HepG2 (cell line): ENCODE data around the gene SLC2A6. TPM values are rescaled to one million over a fixed set of nuclear protein-coding genes. Genes with fewer than 3 reads are reported as not detected.

Experiments
- ATAC-seq: fragments of 200-7000 bp; cut with Tn5 transposase; 3 replicates; pipeline ENCODE4 v1.9.1; 2020; ENCODE audit warnings: mild to moderate bottlenecking, moderate library complexity
- BruUV-seq: library from RNA; stranded (reverse); fragments of 400-500 nt; replicated peaks from 2 replicates; lab custom pipeline; 2021; lab: Mats Ljungman, UMichigan
- CTCF ChIA-PET: fragments of 300-600 bp; formaldehyde crosslinking; extraction: SDS; loops from one replicate; lab custom pipeline; 2021; ENCODE audit warnings: low total read pairs, inconsistent platforms, low intra/inter-chr PET ratio; lab: Yijun Ruan, JAX
- POLR2A ChIA-PET: fragments of 350-600 bp; sonication (Branson Sonifier 250); formaldehyde crosslinking; loops from one replicate; lab custom pipeline; 2020; ENCODE audit warnings: antibody characterized with exemption, inconsistent platforms; lab: Yijun Ruan, JAX
- DNase-seq: peaks from one replicate; pipeline ENCODE4 v3.0.0-alpha.2; 2015; ENCODE audit warnings: low spot score
- FAIRE-seq: peaks from 3 replicates; lab custom pipeline; 2011; peaks lifted over from hg19 to GRCh38; lab: Jason Lieb, UNC
- H2AFZ ChIP-seq: one replicate; pipeline ENCODE4 v1.6.1; 2011; ENCODE audit warnings: low read length, inconsistent platforms
- H3K27ac ChIP-seq: fragments of 300-600 bp; 3 replicates; pipeline ENCODE4 v1.8.0; 2011; ENCODE audit warnings: mixed run types, mild to moderate bottlenecking, mixed read lengths, low read length, inconsistent platforms; ENCODE audit not compliant: insufficient read depth; ENCODE audit errors: extremely low read length
- H3K27me3 ChIP-seq, 2 experiments: fragments of 200-600 bp in 1 of 2; 2 replicates in 1 of 2; 3 replicates in 1 of 2; pipeline versions ENCODE4 v1.6.0 to v1.8.0; 2011; ENCODE audit warnings: low read length in 2 of 2, mild to moderate bottlenecking in 2 of 2, moderate library complexity in 2 of 2, inconsistent platforms in 1 of 2; ENCODE audit not compliant: insufficient read depth in 2 of 2, control insufficient read depth in 1 of 2
- H3K36me3 ChIP-seq, 2 experiments: fragments of 200-600 bp in 1 of 2; replicated peaks in 1 of 2; 2 replicates in 1 of 2; 3 replicates in 1 of 2; pipeline versions ENCODE4 v1.5.1 to v1.8.0; 2011; ENCODE audit warnings: low read length in 2 of 2, inconsistent platforms in 1 of 2; ENCODE audit not compliant: insufficient read depth in 2 of 2, control insufficient read depth in 1 of 2
- H3K4me1 ChIP-seq: 2 replicates; pipeline ENCODE4 v1.5.1; 2012; ENCODE audit warnings: low read length, inconsistent platforms; ENCODE audit not compliant: insufficient read depth
- H3K4me2 ChIP-seq: 2 replicates; pipeline ENCODE4 v1.6.0; 2011; ENCODE audit warnings: low read depth, low read length, inconsistent platforms
- H3K4me3 ChIP-seq, 3 experiments: fragments of 200-600 bp in 1 of 3; sonication (generic), shearing (Covaris generic) in 1 of 3; replicated peaks in 1 of 3; 2 replicates each; pipeline ENCODE4 v1.5.1; 2011 to 2016; ENCODE audit warnings: low read length in 3 of 3, inconsistent platforms in 2 of 3, low read depth in 2 of 3, mild to moderate bottlenecking in 2 of 3, control low read depth in 1 of 3, mixed read lengths in 1 of 3; ENCODE audit not compliant: insufficient read depth in 1 of 3
- H3K79me2 ChIP-seq: one replicate; pipeline ENCODE4 v1.6.1; 2011; ENCODE audit warnings: low read length, inconsistent platforms; ENCODE audit not compliant: insufficient read depth
- H3K9ac ChIP-seq: 2 replicates; pipeline ENCODE4 v1.6.0; 2011; ENCODE audit warnings: mild to moderate bottlenecking, low read depth, low read length, inconsistent platforms; ENCODE audit not compliant: insufficient read depth
- H3K9me3 ChIP-seq: 2 replicates; pipeline ENCODE4 v1.5.1; 2012; ENCODE audit warnings: mild to moderate bottlenecking, low read length
- H4K20me1 ChIP-seq: 2 replicates; pipeline ENCODE4 v1.6.0; 2011; ENCODE audit warnings: inconsistent platforms, mild to moderate bottlenecking, low read length, moderate library complexity; ENCODE audit not compliant: insufficient read depth
- CBX2 ChIP-seq, 2 experiments: fragments of 200-600 bp in 1 of 2; sonication (generic); formaldehyde crosslinking in 1 of 2; IDR thresholded peaks; 2 replicates each; pipeline versions ENCODE4 v1.7.0 to v1.8.1; 2018 to 2022; ENCODE audit warnings: low read depth in 2 of 2, low read length in 1 of 2, mild to moderate bottlenecking in 1 of 2, missing genetic modification reagents in 1 of 2
- DMTF1 ChIP-seq: sonication (generic); formaldehyde crosslinking; IDR thresholded peaks from 2 replicates; pipeline ENCODE4 v1.4.0; 2020; ENCODE audit warnings: mild to moderate bottlenecking, missing genetic modification reagents
- KMT2A ChIP-seq: sonication (generic); formaldehyde crosslinking; IDR thresholded peaks from 2 replicates; pipeline ENCODE4 v1.4.0; 2020; ENCODE audit warnings: missing genetic modification reagents
- MIER2 ChIP-seq: IDR thresholded peaks from 2 replicates; pipeline ENCODE4 v1.6.1; 2016; ENCODE audit warnings: missing biosample characterization, missing genetic modification reagents
- SNAPC2 ChIP-seq: sonication (generic); formaldehyde crosslinking; IDR thresholded peaks from 2 replicates; pipeline ENCODE4 v1.8.1; 2022; ENCODE audit warnings: mild to moderate bottlenecking, missing genetic modification reagents
- SP140L ChIP-seq: sonication (generic); formaldehyde crosslinking; IDR thresholded peaks from 2 replicates; pipeline ENCODE4 v1.4.0; 2020; ENCODE audit warnings: missing genetic modification reagents, borderline replicate concordance
- ZFP36L1 ChIP-seq: sonication (generic); formaldehyde crosslinking; IDR thresholded peaks from 2 replicates; pipeline ENCODE4 v1.8.0; 2022; ENCODE audit warnings: mild to moderate bottlenecking, missing genetic modification reagents, moderate library complexity
- ZNF232 ChIP-seq: sonication (generic); formaldehyde crosslinking; IDR thresholded peaks from 2 replicates; pipeline ENCODE4 v1.4.0; 2020; ENCODE audit warnings: missing genetic modification reagents, borderline replicate concordance
- WGBS: methylation state at CpG from one replicate; pipeline ENCODE4 v1.1.6; 2017; ENCODE audit warnings: low lambda C conversion rate; 5-methylcytosine and 5-hydroxymethylcytosine counted together
- in situ Hi-C: cut with HindIII; loops from 2 replicates; pipeline ENCODE4 v1.10.0; 2017; ENCODE audit warnings: low pct_unique_long_range_greater_than_20kb; ENCODE audit not compliant: extremely low pct_ligation_motif_present
- intact Hi-C: fragments of 100-400 bp; cut with micrococcal nuclease; formaldehyde crosslinking; loops from one replicate; pipeline ENCODE4 v1.10.0; 2022; ENCODE audit not compliant: unreplicated experiment
- polyA plus RNA-seq, 8 experiments: library from polyadenylated mRNA; depleted of rRNA in 3 of 8; stranded (reverse) in 7 of 8; unstranded in 1 of 8; fragments of >200 nt; fragmentation: Illumina TruSeq in 4 of 8; extraction: Trizol in 4 of 8; gene quantifications; 2 replicates each; pipeline versions ENCODE4 v1.2.1 to v1.2.3, GENCODE V29; 2011 to 2016; ENCODE audit warnings: low read depth in 4 of 8, missing spikeins in 1 of 8, mixed read lengths in 1 of 8; ENCODE audit not compliant: insufficient read depth in 1 of 8
- total RNA-seq, 5 experiments: library from RNA; depleted of rRNA; stranded (reverse); fragments of >200 nt; fragmentation: Illumina TruSeq; extraction: Trizol; gene quantifications; 2 replicates each; pipeline ENCODE4 v1.2.3, GENCODE V29; 2016; ENCODE audit warnings: low read depth in 1 of 5
- TF ChIP-seq, protein P1 (sequence below): conservative IDR thresholded peaks from 2 replicates; pipeline ENCODE4 v1.6.1; 2018; ENCODE audit warnings: missing genetic modification reagents
- TF ChIP-seq, protein P2 (sequence below): sonication (generic); formaldehyde crosslinking; IDR thresholded peaks from 2 replicates; pipeline ENCODE4 v1.4.0; 2020; ENCODE audit warnings: missing genetic modification reagents
- TF ChIP-seq, protein P3 (sequence below): sonication (generic); formaldehyde crosslinking; IDR thresholded peaks from 2 replicates; pipeline ENCODE4 v1.4.0; 2020; ENCODE audit warnings: mild to moderate bottlenecking, missing genetic modification reagents, borderline replicate concordance
- TF ChIP-seq, protein P4 (sequence below): sonication (generic); formaldehyde crosslinking; IDR thresholded peaks from 2 replicates; pipeline ENCODE4 v1.4.0; 2020; ENCODE audit warnings: mild to moderate bottlenecking, missing genetic modification reagents
- TF ChIP-seq, protein P5 (sequence below): sonication (generic); formaldehyde crosslinking; IDR thresholded peaks from 2 replicates; pipeline ENCODE4 v1.5.0; 2020; ENCODE audit warnings: missing genetic modification reagents

Gene SLC2A6
- total and polyA plus RNA-seq, 2 of the 13 experiments (the other 11 are each of a cell fraction or from before 2014, with no cell fraction given): 4.1 to 15.0 TPM

DNA sequence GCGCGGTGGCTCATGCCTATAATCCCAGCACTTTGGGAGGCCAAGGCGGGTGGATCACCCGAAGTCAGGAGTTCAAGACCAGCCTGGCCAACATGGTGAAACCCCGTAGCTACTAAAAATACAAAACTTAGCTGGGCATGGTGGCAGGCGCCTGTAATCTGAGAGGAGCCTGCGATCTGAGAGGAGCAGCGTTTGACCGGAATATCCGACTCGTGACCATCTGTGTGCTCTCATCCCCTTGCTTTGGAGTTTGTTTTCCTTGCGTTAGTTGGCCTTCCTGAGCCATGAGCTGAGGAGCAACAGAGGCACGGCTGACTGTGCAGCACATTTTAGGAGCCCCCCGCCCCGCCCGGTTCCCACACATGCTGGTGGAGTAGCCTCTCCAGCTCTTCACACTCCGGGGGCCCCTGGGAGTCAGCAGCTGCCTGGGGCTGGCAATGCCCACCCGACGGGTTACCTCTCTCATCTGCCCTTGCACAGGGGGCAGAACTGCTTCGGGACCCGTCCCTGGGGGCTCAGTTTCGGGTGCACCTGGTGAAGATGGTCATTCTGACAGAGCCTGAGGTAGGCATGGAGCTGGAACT is 53.8 kb downstream of the SLC2A6 start:
- no TSS peak for BruUV-seq
- CTCF ChIA-PET: no interaction called here
- Histone ChIP-seq H3K27ac (no peak overlapping the region), H3K4me3 (no peak overlapping the region), H3K79me2 (no peaks in the 10 kb centered on the region), H2AFZ (no peak overlapping the region), H3K9ac (no peak overlapping the region), H3K4me2 (no peak overlapping the region), H3K9me3 (no peaks in the 10 kb centered on the region), H3K36me3 (no peaks in the 10 kb centered on the region), H3K27me3 (no peaks in the 10 kb centered on the region; a peak in 1 of 5 replicates), H3K4me1 (peaks cover 66% of the 10 kb centered on the region), H4K20me1 (no peaks in the 10 kb centered on the region)
- intact Hi-C loops (loop anchor here (2.0 kb wide), 1 partner anchor 18 kb away; no protein-coding TSS in a partner anchor), in situ Hi-C loops (no loop called here)
- 43% methylated on average over 8 of the region's 22 CpGs for WGBS
- ATAC-seq (no peak), FAIRE-seq (no peak), DNase-seq (no peak)
- POLR2A ChIA-PET: no interaction called here
- TF ChIP-seq CBX2 (IDR thresholded peaks at IDR 0.05; ENCODE audit: low read depth, low read length) (no peak), CBX2 (CRISPR knock-in tag; IDR thresholded peaks at IDR 0.05; ENCODE audit: low read depth) (no peak), DMTF1 (CRISPR knock-in tag) (no peak), ZFP36L1 (CRISPR knock-in tag) (no peak), MIER2 (CRISPR knock-in tag) (no peak), KMT2A (no peak), SP140L (CRISPR knock-in tag) (no peak), ZNF232 (CRISPR knock-in tag) (no peak), SNAPC2 (CRISPR knock-in tag) (no peak)
- TF ChIP-seq, protein P1, sequence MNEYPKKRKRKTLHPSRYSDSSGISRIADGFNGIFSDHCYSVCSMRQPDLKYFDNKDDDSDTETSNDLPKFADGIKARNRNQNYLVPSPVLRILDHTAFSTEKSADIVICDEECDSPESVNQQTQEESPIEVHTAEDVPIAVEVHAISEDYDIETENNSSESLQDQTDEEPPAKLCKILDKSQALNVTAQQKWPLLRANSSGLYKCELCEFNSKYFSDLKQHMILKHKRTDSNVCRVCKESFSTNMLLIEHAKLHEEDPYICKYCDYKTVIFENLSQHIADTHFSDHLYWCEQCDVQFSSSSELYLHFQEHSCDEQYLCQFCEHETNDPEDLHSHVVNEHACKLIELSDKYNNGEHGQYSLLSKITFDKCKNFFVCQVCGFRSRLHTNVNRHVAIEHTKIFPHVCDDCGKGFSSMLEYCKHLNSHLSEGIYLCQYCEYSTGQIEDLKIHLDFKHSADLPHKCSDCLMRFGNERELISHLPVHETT (CRISPR knock-in tag): no peak
- TF ChIP-seq, protein P2, sequence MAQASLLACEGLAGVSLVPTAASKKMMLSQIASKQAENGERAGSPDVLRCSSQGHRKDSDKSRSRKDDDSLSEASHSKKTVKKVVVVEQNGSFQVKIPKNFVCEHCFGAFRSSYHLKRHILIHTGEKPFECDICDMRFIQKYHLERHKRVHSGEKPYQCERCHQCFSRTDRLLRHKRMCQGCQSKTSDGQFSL (CRISPR knock-in tag): no peak
- TF ChIP-seq, protein P3, sequence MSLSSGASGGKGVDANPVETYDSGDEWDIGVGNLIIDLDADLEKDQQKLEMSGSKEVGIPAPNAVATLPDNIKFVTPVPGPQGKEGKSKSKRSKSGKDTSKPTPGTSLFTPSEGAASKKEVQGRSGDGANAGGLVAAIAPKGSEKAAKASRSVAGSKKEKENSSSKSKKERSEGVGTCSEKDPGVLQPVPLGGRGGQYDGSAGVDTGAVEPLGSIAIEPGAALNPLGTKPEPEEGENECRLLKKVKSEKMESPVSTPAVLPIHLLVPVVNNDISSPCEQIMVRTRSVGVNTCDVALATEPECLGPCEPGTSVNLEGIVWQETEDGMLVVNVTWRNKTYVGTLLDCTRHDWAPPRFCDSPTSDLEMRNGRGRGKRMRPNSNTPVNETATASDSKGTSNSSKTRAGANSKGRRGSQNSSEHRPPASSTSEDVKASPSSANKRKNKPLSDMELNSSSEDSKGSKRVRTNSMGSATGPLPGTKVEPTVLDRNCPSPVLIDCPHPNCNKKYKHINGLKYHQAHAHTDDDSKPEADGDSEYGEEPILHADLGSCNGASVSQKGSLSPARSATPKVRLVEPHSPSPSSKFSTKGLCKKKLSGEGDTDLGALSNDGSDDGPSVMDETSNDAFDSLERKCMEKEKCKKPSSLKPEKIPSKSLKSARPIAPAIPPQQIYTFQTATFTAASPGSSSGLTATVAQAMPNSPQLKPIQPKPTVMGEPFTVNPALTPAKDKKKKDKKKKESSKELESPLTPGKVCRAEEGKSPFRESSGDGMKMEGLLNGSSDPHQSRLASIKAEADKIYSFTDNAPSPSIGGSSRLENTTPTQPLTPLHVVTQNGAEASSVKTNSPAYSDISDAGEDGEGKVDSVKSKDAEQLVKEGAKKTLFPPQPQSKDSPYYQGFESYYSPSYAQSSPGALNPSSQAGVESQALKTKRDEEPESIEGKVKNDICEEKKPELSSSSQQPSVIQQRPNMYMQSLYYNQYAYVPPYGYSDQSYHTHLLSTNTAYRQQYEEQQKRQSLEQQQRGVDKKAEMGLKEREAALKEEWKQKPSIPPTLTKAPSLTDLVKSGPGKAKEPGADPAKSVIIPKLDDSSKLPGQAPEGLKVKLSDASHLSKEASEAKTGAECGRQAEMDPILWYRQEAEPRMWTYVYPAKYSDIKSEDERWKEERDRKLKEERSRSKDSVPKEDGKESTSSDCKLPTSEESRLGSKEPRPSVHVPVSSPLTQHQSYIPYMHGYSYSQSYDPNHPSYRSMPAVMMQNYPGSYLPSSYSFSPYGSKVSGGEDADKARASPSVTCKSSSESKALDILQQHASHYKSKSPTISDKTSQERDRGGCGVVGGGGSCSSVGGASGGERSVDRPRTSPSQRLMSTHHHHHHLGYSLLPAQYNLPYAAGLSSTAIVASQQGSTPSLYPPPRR (CRISPR knock-in tag): no peak
- TF ChIP-seq, protein P4, sequence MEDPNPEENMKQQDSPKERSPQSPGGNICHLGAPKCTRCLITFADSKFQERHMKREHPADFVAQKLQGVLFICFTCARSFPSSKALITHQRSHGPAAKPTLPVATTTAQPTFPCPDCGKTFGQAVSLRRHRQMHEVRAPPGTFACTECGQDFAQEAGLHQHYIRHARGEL (CRISPR knock-in tag): no peak
- TF ChIP-seq, protein P5, sequence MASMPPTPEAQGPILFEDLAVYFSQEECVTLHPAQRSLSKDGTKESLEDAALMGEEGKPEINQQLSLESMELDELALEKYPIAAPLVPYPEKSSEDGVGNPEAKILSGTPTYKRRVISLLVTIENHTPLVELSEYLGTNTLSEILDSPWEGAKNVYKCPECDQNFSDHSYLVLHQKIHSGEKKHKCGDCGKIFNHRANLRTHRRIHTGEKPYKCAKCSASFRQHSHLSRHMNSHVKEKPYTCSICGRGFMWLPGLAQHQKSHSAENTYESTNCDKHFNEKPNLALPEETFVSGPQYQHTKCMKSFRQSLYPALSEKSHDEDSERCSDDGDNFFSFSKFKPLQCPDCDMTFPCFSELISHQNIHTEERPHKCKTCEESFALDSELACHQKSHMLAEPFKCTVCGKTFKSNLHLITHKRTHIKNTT: no peak
